Thyroid gland (tissue), 4 donors: ENCODE results near the gene PRLR.

Experiments used
- POLR2A ChIP-seq, 2 donors: fragments of 450-650 bp; IDR thresholded peaks; one replicate each; pipeline ENCODE4 v1.6.1; 2017; ENCODE audit warnings: antibody characterized with exemption in 2 of 2, mild to moderate bottlenecking in 2 of 2, moderate library complexity in 1 of 2
- TF ChIP-seq, protein P1 (sequence below), 6 experiments: fragments of 200-600 bp in 3 of 6; fragments of 450-650 bp in 3 of 6; sonication (generic) in 3 of 6; IDR thresholded peaks; one replicate each; pipeline ENCODE4 v1.5.1; 2016 to 2019; ENCODE audit warnings: antibody characterized with exemption in 6 of 6, mild to moderate bottlenecking in 2 of 6, inconsistent platforms in 1 of 6, moderate library complexity in 1 of 6

DNA sequence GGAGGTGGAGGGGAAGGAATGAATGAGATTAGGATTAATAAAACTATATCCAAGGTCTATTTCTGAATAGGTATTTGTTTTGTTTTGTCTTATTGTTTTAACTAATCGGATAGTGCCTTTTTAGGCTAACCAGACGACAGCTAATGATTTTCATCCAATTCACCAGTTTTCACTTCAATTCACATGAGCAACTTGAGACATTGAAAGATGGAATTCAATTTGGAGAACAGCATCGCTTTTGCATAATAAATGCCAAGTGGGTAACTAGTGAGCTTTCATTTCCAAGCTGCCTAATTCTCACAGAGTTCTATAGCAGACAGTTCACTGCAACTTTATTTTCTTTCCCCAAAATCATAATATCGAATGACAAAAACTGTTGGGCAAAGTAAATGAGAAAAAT, 187.5 kb downstream of the PRLR start:
- TF ChIP-seq, protein P1, sequence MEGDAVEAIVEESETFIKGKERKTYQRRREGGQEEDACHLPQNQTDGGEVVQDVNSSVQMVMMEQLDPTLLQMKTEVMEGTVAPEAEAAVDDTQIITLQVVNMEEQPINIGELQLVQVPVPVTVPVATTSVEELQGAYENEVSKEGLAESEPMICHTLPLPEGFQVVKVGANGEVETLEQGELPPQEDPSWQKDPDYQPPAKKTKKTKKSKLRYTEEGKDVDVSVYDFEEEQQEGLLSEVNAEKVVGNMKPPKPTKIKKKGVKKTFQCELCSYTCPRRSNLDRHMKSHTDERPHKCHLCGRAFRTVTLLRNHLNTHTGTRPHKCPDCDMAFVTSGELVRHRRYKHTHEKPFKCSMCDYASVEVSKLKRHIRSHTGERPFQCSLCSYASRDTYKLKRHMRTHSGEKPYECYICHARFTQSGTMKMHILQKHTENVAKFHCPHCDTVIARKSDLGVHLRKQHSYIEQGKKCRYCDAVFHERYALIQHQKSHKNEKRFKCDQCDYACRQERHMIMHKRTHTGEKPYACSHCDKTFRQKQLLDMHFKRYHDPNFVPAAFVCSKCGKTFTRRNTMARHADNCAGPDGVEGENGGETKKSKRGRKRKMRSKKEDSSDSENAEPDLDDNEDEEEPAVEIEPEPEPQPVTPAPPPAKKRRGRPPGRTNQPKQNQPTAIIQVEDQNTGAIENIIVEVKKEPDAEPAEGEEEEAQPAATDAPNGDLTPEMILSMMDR (IDR thresholded peaks at IDR 0.05): no peak
- TF ChIP-seq POLR2A (IDR thresholded peaks at IDR 0.05): no peak
